Caco-2 (cell line): ENCODE results near the gene GRM5. TPM values are rescaled to one million over a fixed set of nuclear protein-coding genes. Genes with fewer than 3 reads are reported as not detected.
"Not testable (repeated sequence)": the region's sequence is repeated elsewhere in the genome, so short reads cannot be mapped to it uniquely, and the experiment has no call there.

ENCODE experiments used
- BruUV-seq: library from RNA; stranded (reverse); fragments of 400-500 nt; replicated peaks from 2 replicates; lab custom pipeline; 2021; lab: Mats Ljungman, UMichigan
- CTCF ChIA-PET: fragments of 300-600 bp; sonication (Branson Sonifier 250); formaldehyde crosslinking; loops from one replicate; lab custom pipeline; 2022; ENCODE audit warnings: antibody characterized with exemption; lab: Charles Lee
- POLR2A ChIA-PET: fragments of 300-600 bp; sonication (Branson Sonifier 250); formaldehyde crosslinking; loops from one replicate; lab custom pipeline; 2022; ENCODE audit warnings: antibody characterized with exemption; lab: Charles Lee
- DNase-seq, 2 experiments: peaks; one replicate each; pipeline versions ENCODE4 v3.0.0 to v3.0.0-alpha.2; 2020 to 2022
- H3K27me3 ChIP-seq: replicated peaks from 2 replicates; pipeline ENCODE4 v1.6.0; 2011; ENCODE audit warnings: low read length; ENCODE audit not compliant: control insufficient read depth, insufficient read depth
- H3K36me3 ChIP-seq: 2 replicates; pipeline ENCODE4 v1.5.1; 2011; ENCODE audit warnings: low read length; ENCODE audit not compliant: control insufficient read depth, insufficient read depth
- H3K4me1 ChIP-seq: fragments of 250-450 bp; sonication (Bioruptor Pico); 2 replicates; pipeline ENCODE4 v1.5.1; 2020; ENCODE audit warnings: mild to moderate bottlenecking
- H3K4me3 ChIP-seq: 2 replicates; pipeline ENCODE4 v1.5.1; 2011; ENCODE audit warnings: low read depth, mild to moderate bottlenecking, control low read depth, low read length
- H3K9me3 ChIP-seq: fragments of 250-450 bp; sonication (Bioruptor Pico); 2 replicates; pipeline ENCODE4 v1.5.1; 2020; ENCODE audit warnings: mild to moderate bottlenecking, moderate library complexity
- H3K27ac Mint-ChIP-seq: one replicate; pipeline ENCODE4 v1.8.0; 2022; ENCODE audit warnings: mixed read lengths; ENCODE audit not compliant: unreplicated experiment
- H3K27me3 Mint-ChIP-seq: one replicate; pipeline ENCODE4 v1.8.0; 2022; ENCODE audit warnings: mixed read lengths; ENCODE audit not compliant: insufficient read depth, unreplicated experiment
- H3K36me3 Mint-ChIP-seq: one replicate; pipeline ENCODE4 v1.8.0; 2022; ENCODE audit warnings: mild to moderate bottlenecking, mixed read lengths; ENCODE audit not compliant: insufficient read depth, unreplicated experiment
- H3K4me1 Mint-ChIP-seq: one replicate; pipeline ENCODE4 v1.8.0; 2022; ENCODE audit warnings: low read depth, mixed read lengths; ENCODE audit not compliant: unreplicated experiment
- H3K4me3 Mint-ChIP-seq: one replicate; pipeline ENCODE4 v1.8.0; 2022; ENCODE audit warnings: mild to moderate bottlenecking, moderate library complexity, mixed read lengths; ENCODE audit not compliant: unreplicated experiment
- H3K9me3 Mint-ChIP-seq: one replicate; pipeline ENCODE4 v1.8.0; 2022; ENCODE audit warnings: mixed read lengths; ENCODE audit not compliant: unreplicated experiment
- CTCF ChIP-seq, 2 experiments: fragments of 200-600 bp in 1 of 2; IDR thresholded peaks; 1 replicate in 1 of 2; 2 replicates in 1 of 2; pipeline versions ENCODE4 v1.5.1 to v1.8.0; 2011 to 2022; ENCODE audit warnings: antibody characterized with exemption in 1 of 2, control low read depth in 1 of 2, inconsistent platforms in 1 of 2, low read depth in 1 of 2, low read length in 1 of 2, mild to moderate bottlenecking in 1 of 2, moderate library complexity in 1 of 2; ENCODE audit not compliant: insufficient read depth in 1 of 2, severe bottlenecking in 1 of 2, unreplicated experiment in 1 of 2
- intact Hi-C: fragments of 100-400 bp; cut with micrococcal nuclease; formaldehyde crosslinking; loops from one replicate; pipeline ENCODE4 v1.10.0; 2022; ENCODE audit not compliant: unreplicated experiment
- total RNA-seq: library from RNA; stranded (reverse); gene quantifications from 2 replicates; pipeline ENCODE4 v1.2.3, GENCODE V29; 2022

Gene GRM5
- total RNA-seq, 1 experiment from 2014 or later: not detected

GRCh38 chr11:88947843-88948572, 117.8 kb downstream of the GRM5 start:
- CTCF ChIA-PET, BruUV-seq, H3K9me3 Mint-ChIP-seq, H3K27me3 Mint-ChIP-seq, H3K36me3 Mint-ChIP-seq, H3K36me3 ChIP-seq, DNase-seq, H3K4me3 Mint-ChIP-seq, H3K27ac Mint-ChIP-seq, H3K27me3 ChIP-seq, H3K4me1 ChIP-seq, H3K9me3 ChIP-seq, H3K4me3 ChIP-seq, POLR2A ChIA-PET, intact Hi-C loops, H3K4me1 Mint-ChIP-seq: not testable (repeated sequence)

- CTCF ChIA-PET, BruUV-seq: not testable (repeated sequence)
Measured at GRCh38 chr11:88929665-88930064, 136.1 kb downstream of the GRM5 start.

GRCh38 chr11:88917065-88917464, 148.7 kb downstream of the GRM5 start:
- BruUV-seq, H3K4me3 Mint-ChIP-seq, H3K36me3 Mint-ChIP-seq, CTCF ChIA-PET, H3K27me3 Mint-ChIP-seq, H3K27me3 ChIP-seq, H3K36me3 ChIP-seq, H3K4me1 ChIP-seq, POLR2A ChIA-PET, H3K4me1 Mint-ChIP-seq, H3K27ac Mint-ChIP-seq, H3K4me3 ChIP-seq, intact Hi-C loops, H3K9me3 ChIP-seq, H3K9me3 Mint-ChIP-seq: not testable (repeated sequence)
- peak in 1 of 2 experiments; percentile 2 for TF ChIP-seq CTCF (IDR thresholded peaks at IDR 0.05; ENCODE audit: insufficient read depth in 1 of 2, low read depth in 1 of 2, low read length in 1 of 2, severe bottlenecking in 1 of 2, unreplicated experiment in 1 of 2)
- DNase-seq: peak in 1 of 2 experiments; percentile 14

More at GRCh38 chr11:88929665-88930064, 136.1 kb downstream of the GRM5 start:
- H3K4me1 Mint-ChIP-seq, intact Hi-C loops, H3K4me1 ChIP-seq, H3K9me3 ChIP-seq, H3K27me3 ChIP-seq, H3K36me3 ChIP-seq, H3K27me3 Mint-ChIP-seq, H3K9me3 Mint-ChIP-seq, H3K27ac Mint-ChIP-seq, H3K36me3 Mint-ChIP-seq, H3K4me3 Mint-ChIP-seq, H3K4me3 ChIP-seq, POLR2A ChIA-PET, DNase-seq: not testable (repeated sequence)

- BruUV-seq: no TSS peak
- Mint-ChIP-seq H3K4me1 (no peaks in the 10 kb centered on the region), H3K4me3 (no peak overlapping the region), H3K27me3 (peaks cover 7% of the 10 kb centered on the region), H3K36me3 (no peaks in the 10 kb centered on the region), H3K27ac (no peak overlapping the region), H3K9me3 (no peaks in the 10 kb centered on the region)
- H3K9me3 ChIP-seq: no peaks in the 10 kb centered on the region
- intact Hi-C loops: no loop called here
- H3K27me3 ChIP-seq: no peaks in the 10 kb centered on the region
- no peak for TF ChIP-seq CTCF (IDR thresholded peaks at IDR 0.05; ENCODE audit: insufficient read depth in 1 of 2, low read depth in 1 of 2, low read length in 1 of 2, severe bottlenecking in 1 of 2, unreplicated experiment in 1 of 2)
- H3K36me3 ChIP-seq: no peaks in the 10 kb centered on the region
- no peaks in the 10 kb centered on the region for H3K4me1 ChIP-seq
- no peak overlapping the region for H3K4me3 ChIP-seq
- no peak for DNase-seq
- ChIA-PET POLR2A (no interaction called here), CTCF (no interaction called here)
Measured at GRCh38 chr11:88909500-88909899, 156.3 kb downstream of the GRM5 start.

GRCh38 chr11:88901436-88901835, 164.3 kb downstream of the GRM5 start:
- H3K4me3 ChIP-seq, H3K4me3 Mint-ChIP-seq, H3K9me3 ChIP-seq, H3K4me1 ChIP-seq, H3K4me1 Mint-ChIP-seq, H3K9me3 Mint-ChIP-seq, BruUV-seq, H3K27me3 Mint-ChIP-seq, H3K36me3 Mint-ChIP-seq, intact Hi-C loops, H3K27ac Mint-ChIP-seq, DNase-seq, CTCF ChIA-PET, H3K36me3 ChIP-seq, H3K27me3 ChIP-seq, POLR2A ChIA-PET: not testable (repeated sequence)
